ENCODE measurements around the gene SEMA6A.

- no peak for TF ChIP-seq CTCF (conservative IDR thresholded peaks at IDR 0.05; ENCODE audit: low read depth in 2 of 2)
- TF ChIP-seq EZH2 (IDR thresholded peaks at IDR 0.05; ENCODE audit: low read depth, unreplicated experiment), result no peak
- TF ChIP-seq POLR2AphosphoS5 (IDR thresholded peaks at IDR 0.05; ENCODE audit: low read depth), result no peak; the same call in 1 of the 2 replicates
- TF ChIP-seq REST (IDR thresholded peaks at IDR 0.05; ENCODE audit: unreplicated experiment), result no peak
Measured at GRCh38 chr5:116528519-116529234, 45.9 kb downstream of the SEMA6A start.

Measured in GM23338 (cell line).